ENCODE data around the gene CHRM2.

Gene CHRM2

DNA sequence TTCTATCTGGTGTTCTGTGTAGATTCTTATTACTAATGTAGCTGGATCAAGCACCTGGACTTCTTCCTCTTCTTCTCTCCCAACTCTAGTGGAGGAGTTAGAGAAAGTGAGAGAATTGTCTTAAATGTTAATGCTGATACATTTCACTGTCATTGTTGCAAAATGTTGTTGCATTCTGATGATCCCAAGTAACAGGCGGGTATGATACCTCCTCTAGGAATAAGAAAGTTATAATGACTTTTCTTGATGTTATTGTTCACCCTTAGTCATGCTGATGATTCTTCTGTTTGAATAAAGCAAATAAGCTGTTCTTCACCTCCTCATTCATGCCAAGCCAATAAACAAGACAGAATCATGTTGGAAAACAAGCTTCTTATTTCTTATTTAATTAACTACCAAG is 9.1 kb downstream of the CHRM2 start:
- no peak overlapping the region for H3K4me3 ChIP-seq (ENCODE audit: low read depth, low read length)
- TF ChIP-seq, protein P1, sequence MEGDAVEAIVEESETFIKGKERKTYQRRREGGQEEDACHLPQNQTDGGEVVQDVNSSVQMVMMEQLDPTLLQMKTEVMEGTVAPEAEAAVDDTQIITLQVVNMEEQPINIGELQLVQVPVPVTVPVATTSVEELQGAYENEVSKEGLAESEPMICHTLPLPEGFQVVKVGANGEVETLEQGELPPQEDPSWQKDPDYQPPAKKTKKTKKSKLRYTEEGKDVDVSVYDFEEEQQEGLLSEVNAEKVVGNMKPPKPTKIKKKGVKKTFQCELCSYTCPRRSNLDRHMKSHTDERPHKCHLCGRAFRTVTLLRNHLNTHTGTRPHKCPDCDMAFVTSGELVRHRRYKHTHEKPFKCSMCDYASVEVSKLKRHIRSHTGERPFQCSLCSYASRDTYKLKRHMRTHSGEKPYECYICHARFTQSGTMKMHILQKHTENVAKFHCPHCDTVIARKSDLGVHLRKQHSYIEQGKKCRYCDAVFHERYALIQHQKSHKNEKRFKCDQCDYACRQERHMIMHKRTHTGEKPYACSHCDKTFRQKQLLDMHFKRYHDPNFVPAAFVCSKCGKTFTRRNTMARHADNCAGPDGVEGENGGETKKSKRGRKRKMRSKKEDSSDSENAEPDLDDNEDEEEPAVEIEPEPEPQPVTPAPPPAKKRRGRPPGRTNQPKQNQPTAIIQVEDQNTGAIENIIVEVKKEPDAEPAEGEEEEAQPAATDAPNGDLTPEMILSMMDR (conservative IDR thresholded peaks at IDR 0.05; ENCODE audit: low read depth, low read length) = no peak
- no peak for DNase-seq (ENCODE audit: low read depth)

DNA sequence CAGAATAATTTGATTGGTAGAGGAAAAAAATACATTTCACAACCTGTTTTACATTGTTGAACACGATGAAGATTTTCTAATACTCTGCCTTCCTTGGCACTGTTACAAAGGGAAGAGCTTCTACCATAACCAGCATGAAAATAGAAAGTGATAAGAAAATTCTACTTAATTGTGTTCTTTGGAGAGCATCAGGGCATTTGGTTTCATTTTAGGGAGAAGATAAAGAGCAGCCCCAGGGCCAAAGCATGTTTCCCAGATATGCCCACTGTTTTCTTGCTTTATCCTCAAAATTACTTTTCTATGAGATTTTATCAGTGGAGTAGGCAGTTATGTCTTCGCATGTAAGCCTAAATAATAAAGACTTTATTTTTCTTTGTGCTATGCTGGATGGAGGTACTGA is 9.5 kb downstream of the CHRM2 start:
- no peak for DNase-seq (ENCODE audit: low read depth)
- no peak overlapping the region for H3K4me3 ChIP-seq (ENCODE audit: low read depth, low read length)
- TF ChIP-seq, protein P1 (conservative IDR thresholded peaks at IDR 0.05; ENCODE audit: low read depth, low read length) = no peak

DNA sequence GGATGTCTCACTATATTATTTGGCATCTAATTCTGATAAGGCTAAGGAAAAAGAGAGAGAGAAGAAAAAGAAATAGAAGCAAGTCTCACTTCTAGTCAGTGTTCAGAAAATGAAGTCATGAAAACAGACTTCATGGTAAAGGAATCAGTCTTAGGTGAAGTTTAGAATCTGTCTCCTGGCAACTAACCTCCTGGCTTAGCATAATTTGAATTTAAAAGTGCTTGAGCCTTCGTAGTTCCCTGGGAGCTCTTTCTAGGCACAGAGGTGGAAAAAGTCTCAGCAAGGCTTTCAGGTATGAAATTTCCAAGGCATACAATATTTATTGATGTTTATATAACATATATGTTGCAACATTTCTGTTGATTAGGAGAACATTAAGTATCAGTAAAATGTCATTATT is 10.4 kb downstream of the CHRM2 start:
- TF ChIP-seq, protein P1 (conservative IDR thresholded peaks at IDR 0.05; ENCODE audit: low read depth, low read length) = no peak
- no peak overlapping the region for H3K4me3 ChIP-seq (ENCODE audit: low read depth, low read length)
- no peak for DNase-seq (ENCODE audit: low read depth)

DNA sequence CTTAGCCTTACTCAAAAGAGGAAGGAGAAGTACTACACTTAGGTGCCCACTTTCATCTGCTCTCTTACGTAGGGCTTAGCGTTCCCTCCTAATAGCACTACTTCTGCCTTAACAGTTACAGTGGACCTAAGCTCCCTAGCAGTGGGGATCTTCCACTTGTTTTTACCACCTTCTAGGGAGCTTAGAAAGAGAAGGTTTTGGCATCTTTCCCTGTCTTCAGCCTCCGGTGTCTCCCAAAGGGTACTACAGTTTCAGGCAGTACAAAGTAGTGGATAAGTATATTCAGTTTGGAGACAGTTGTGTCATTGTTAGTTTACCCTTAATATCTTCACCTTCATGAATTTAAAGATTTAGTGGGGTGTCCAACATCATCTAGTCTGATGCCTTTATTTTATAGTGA is 14.6 kb downstream of the CHRM2 start:
- H3K4me3 ChIP-seq (ENCODE audit: low read depth, low read length) = no peak overlapping the region
- TF ChIP-seq, protein P1 (conservative IDR thresholded peaks at IDR 0.05; ENCODE audit: low read depth, low read length) = peak; percentile 34
- DNase-seq (ENCODE audit: low read depth) = peak; percentile 44

DNA sequence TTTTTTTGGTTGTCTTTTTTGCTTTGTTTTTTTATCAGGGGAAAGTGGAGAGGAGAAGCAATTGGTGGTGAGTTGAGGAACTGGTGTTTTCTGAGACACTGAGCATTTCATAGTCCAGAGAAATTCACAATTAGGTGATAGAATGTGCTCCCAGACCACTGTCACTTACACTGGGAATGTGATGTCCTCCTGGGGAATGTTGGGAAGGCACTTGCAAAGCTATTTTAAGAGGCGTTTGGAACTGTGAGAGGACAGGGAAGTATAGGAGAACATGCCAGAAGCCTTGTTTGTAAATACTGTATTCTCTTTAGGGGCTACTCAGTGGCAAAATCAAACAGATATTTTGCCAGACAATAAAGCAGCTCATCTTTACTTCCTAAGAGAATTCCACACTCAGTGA is 16.0 kb downstream of the CHRM2 start:
- H3K4me3 ChIP-seq (ENCODE audit: low read depth, low read length) = no peak overlapping the region
- no peak for DNase-seq (ENCODE audit: low read depth)
- TF ChIP-seq, protein P1 (conservative IDR thresholded peaks at IDR 0.05; ENCODE audit: low read depth, low read length) = no peak

DNA sequence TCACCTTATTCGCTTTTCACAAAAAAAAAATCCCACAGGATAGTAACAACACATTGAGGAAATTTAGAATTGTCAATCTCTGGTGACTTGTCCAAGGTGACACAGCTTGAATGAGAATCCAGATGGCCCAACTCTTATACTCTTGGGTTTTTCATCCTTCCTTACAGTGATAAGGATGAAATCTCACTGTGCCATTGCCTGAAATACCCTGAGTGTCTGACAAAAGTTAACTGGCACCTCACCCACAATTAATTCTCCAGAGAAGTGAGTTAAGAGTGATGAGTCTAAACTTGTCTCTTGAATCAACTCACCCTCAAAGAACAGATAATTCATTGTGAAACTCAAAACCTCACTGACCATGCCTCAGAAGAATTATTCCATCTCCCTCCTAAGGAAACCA is 18.9 kb downstream of the CHRM2 start:
- DNase-seq (ENCODE audit: low read depth) = no peak
- no peak overlapping the region for H3K4me3 ChIP-seq (ENCODE audit: low read depth, low read length)
- TF ChIP-seq, protein P1 (conservative IDR thresholded peaks at IDR 0.05; ENCODE audit: low read depth, low read length) = no peak

DNA sequence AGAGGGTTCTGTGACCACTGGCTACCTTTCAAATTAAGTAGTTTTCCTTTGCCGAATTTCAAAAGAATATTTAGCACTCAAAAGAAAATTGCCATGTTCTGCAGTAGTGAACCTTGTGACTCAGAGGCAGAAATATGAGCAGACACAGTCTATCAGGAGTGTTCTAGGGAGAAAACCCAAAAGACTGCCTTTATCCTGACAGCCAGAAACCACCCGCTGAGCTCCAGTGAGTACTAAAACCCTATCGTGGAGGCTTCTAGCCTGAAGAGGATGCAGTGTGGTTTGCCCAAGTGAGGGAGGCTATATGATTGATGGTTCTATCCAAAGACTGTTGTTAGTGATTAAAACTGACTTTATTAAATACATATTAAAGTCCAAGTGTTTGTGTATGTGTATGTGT is 21.9 kb downstream of the CHRM2 start:
- peak; percentile 53 for DNase-seq (ENCODE audit: low read depth)
- H3K4me3 ChIP-seq (ENCODE audit: low read depth, low read length) = no peak overlapping the region
- TF ChIP-seq, protein P1 (conservative IDR thresholded peaks at IDR 0.05; ENCODE audit: low read depth, low read length) = no peak
